Prostate gland (tissue), 2 donors: ENCODE data around the gene UNC79. TPM values are rescaled to one million over a fixed set of nuclear protein-coding genes. Genes with fewer than 3 reads are reported as not detected.

Source experiments
- DNase-seq: peaks from one replicate; pipeline ENCODE4 v3.0.0-alpha.2; 2019; ENCODE audit warnings: low spot score
- H3K27ac ChIP-seq, 2 donors: fragments of 200-600 bp; sonication (generic); 2 replicates each; pipeline ENCODE4 v1.5.1; 2017 to 2019
- H3K27me3 ChIP-seq: fragments of 200-600 bp; sonication (generic); replicated peaks from 2 replicates; pipeline ENCODE4 v1.5.1; 2019; ENCODE audit not compliant: insufficient read depth
- H3K36me3 ChIP-seq, 2 donors: fragments of 200-600 bp; sonication (generic); 1 replicate in 1 of 2; 2 replicates in 1 of 2; pipeline versions ENCODE4 v1.5.1 to v1.8.1; 2017 to 2019
- H3K4me1 ChIP-seq: fragments of 200-600 bp; sonication (generic); replicated peaks from 2 replicates; pipeline ENCODE4 v1.5.1; 2019
- H3K4me3 ChIP-seq, 2 donors: fragments of 200-600 bp; sonication (generic); 2 replicates each; pipeline ENCODE4 v1.5.1; 2017 to 2019
- H3K9me3 ChIP-seq: fragments of 200-600 bp; sonication (generic); 2 replicates; pipeline ENCODE4 v1.5.1; 2017
- CTCF ChIP-seq, 4 experiments: fragments of 200-600 bp in 2 of 4; fragments of 450-650 bp in 2 of 4; sonication (generic) in 2 of 4; IDR thresholded peaks; 1 replicate in 3 of 4; 2 replicates in 1 of 4; pipeline ENCODE4 v1.5.1; 2016 to 2019; ENCODE audit warnings: antibody characterized with exemption in 4 of 4, mild to moderate bottlenecking in 2 of 4, moderate library complexity in 2 of 4
- POLR2A ChIP-seq: fragments of 450-650 bp; IDR thresholded peaks from one replicate; pipeline ENCODE4 v1.6.1; 2016; ENCODE audit warnings: antibody characterized with exemption, mild to moderate bottlenecking
- POLR2AphosphoS5 ChIP-seq: sonication (generic); formaldehyde crosslinking; IDR thresholded peaks from one replicate; pipeline ENCODE4 v1.6.1; 2017; ENCODE audit warnings: antibody characterized with exemption
- WGBS: methylation state at CpG from one replicate; pipeline ENCODE4 v1.1.5; 2018; 5-methylcytosine and 5-hydroxymethylcytosine counted together
- intact Hi-C: fragments of 100-400 bp; cut with DNase I; formaldehyde crosslinking; loops from one replicate; pipeline ENCODE4 v1.14.2; 2022
- total RNA-seq, 2 donors: library from RNA; depleted of rRNA; stranded (reverse); fragments of >200 nt; gene quantifications; one replicate each; pipeline ENCODE4 v1.1.0, GENCODE V29; 2016

UNC79 gene
- total RNA-seq, 2 donors from 2014 or later = 0.32 to 1.0 TPM

GRCh38 chr14:93708311-93708734, 277.6 kb downstream of the UNC79 start:
- no peaks in the 10 kb centered on the region for H3K27me3 ChIP-seq
- H3K36me3 ChIP-seq = no peaks in the 10 kb centered on the region
- intact Hi-C loops = no loop called here
- WGBS = 60% methylated on average over 6 of the region's 6 CpGs
- TF ChIP-seq POLR2A (no peak), CTCF (IDR thresholded peaks at IDR 0.05) (no peak), POLR2AphosphoS5 (no peak)
- H3K4me1 ChIP-seq = no peaks in the 10 kb centered on the region
- no peak overlapping the region for H3K27ac ChIP-seq
- no peak for DNase-seq
- H3K4me3 ChIP-seq = no peak overlapping the region
- no peaks in the 10 kb centered on the region for H3K9me3 ChIP-seq

DNA sequence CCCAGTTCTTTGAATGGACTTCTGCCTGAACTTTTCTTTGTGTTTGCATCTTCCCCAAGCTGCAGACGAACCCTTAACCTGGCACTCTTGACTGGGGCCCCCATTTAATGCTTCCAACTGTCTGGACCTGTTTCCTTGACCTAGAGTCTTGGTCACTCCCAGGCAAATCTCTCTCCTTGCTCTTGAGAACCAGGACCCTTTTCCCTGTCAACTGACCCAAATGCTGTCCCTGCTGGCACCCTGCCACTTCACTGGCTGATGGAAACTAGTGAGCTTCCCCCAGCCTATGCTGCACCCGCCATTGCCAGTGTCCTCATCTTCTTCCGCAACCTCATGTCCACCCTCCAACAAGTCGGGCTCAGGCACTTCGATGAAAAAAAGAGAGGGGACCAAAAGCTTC, 278.1 kb downstream of the UNC79 start:
- WGBS = 93% methylated on average over 5 of the region's 5 CpGs
- Histone ChIP-seq H3K36me3 (no peaks in the 10 kb centered on the region), H3K4me3 (no peak overlapping the region), H3K9me3 (no peaks in the 10 kb centered on the region), H3K4me1 (no peaks in the 10 kb centered on the region), H3K27ac (no peak overlapping the region), H3K27me3 (no peaks in the 10 kb centered on the region)
- TF ChIP-seq CTCF (IDR thresholded peaks at IDR 0.05) (no peak), POLR2A (no peak)
- intact Hi-C loops = no loop called here
- DNase-seq = no peak

DNA sequence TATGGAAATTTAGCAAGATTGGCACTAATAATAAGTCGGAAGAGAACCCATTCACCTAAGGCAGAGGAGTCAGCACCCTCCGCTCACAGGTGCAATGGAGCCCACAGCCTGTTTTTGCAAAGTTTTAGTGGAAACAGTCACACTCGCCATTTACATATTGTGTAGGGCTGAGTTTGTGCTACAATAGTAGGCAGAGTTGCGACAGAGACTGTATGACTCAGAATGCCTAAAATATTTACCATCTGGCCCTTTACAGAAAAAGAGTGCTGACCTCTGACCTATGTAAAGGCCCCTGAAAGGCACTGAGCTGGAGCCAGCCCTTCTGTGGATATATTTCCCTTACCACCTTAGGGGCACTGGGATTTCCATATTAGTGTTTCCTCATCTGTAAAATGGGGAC, 278.5 kb downstream of the UNC79 start:
- WGBS = 95% methylated on average over 4 of the region's 4 CpGs
- no peak for TF ChIP-seq POLR2A
- no peak for TF ChIP-seq CTCF (IDR thresholded peaks at IDR 0.05)
- no peak for TF ChIP-seq POLR2AphosphoS5
- DNase-seq = no peak
- Histone ChIP-seq H3K9me3 (no peaks in the 10 kb centered on the region), H3K4me1 (no peaks in the 10 kb centered on the region), H3K36me3 (no peaks in the 10 kb centered on the region), H3K27ac (no peak overlapping the region), H3K4me3 (no peak overlapping the region), H3K27me3 (no peaks in the 10 kb centered on the region)
- intact Hi-C loops = no loop called here

DNA sequence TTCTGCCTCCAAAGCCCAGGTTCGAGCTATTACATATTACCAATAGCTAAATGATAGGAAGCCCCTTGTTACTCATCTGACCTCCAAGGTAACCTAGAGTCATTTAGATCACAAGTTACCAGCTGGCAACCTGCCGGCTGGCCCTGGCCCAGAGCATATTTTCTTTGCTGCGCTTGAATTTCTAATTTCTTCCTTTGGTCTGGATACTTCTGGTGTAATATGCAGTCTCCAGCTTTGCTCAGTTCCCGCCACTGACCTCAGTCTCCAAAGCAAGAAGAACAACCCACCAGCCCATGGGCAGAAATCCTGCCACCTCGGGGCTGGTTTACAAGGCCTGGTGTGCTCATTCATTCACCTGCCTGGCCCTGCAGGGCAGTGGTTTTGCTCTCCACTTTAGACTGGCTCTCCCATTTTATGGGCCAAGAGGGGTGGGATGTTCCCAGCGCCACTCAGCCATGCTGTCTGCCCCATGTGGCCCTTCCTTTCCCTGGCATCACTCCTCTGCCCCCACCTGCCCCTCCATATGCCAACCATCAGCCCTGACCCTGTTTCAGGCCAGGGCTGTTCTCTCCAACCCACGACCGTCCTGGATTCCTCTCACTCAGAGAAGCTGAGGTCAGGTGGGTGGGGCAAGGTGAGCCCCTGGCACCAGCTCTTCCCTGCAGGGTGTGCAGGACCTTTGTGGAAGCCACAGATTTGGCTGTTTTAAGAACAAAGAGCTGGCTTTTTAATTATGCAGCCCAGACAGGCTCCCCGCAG, 281.5 kb downstream of the UNC79 start:
- no peak overlapping the region for H3K27ac ChIP-seq
- H3K36me3 ChIP-seq = no peaks in the 10 kb centered on the region
- no peaks in the 10 kb centered on the region for H3K9me3 ChIP-seq
- H3K27me3 ChIP-seq = no peaks in the 10 kb centered on the region
- 79% methylated on average over 9 of the region's 9 CpGs for WGBS
- intact Hi-C loops = no loop called here
- no peak for DNase-seq
- no peak overlapping the region for H3K4me3 ChIP-seq
- H3K4me1 ChIP-seq = no peaks in the 10 kb centered on the region
- TF ChIP-seq POLR2A (no peak), CTCF (IDR thresholded peaks at IDR 0.05) (no peak), POLR2AphosphoS5 (no peak)
